ENCODE data around the gene SHB. TPM values are rescaled to one million over a fixed set of nuclear protein-coding genes. Genes with fewer than 3 reads are reported as not detected.

SHB gene
- total RNA-seq, 1 donor from 2014 or later = 22.5 TPM

DNA sequence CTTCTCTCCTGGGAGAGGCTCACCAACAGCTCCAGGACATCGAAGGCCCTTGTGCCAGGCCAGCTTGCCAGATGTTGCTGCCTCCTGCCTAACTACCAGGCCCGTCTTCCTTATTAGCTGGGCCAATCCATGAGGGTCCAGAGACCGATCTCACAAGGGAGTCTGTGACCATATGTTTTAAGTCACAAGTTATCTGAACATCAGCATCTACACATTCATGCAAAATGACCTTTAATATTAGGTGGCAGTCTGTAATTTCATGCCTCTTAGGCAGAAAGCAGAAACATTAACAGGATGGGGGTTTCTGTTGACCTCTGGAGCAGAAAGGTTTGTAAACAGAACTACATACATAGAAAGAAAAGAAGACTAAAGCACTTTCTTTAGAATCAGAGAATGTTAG is 90.0 kb downstream of the SHB start:
- TF ChIP-seq, protein P1, sequence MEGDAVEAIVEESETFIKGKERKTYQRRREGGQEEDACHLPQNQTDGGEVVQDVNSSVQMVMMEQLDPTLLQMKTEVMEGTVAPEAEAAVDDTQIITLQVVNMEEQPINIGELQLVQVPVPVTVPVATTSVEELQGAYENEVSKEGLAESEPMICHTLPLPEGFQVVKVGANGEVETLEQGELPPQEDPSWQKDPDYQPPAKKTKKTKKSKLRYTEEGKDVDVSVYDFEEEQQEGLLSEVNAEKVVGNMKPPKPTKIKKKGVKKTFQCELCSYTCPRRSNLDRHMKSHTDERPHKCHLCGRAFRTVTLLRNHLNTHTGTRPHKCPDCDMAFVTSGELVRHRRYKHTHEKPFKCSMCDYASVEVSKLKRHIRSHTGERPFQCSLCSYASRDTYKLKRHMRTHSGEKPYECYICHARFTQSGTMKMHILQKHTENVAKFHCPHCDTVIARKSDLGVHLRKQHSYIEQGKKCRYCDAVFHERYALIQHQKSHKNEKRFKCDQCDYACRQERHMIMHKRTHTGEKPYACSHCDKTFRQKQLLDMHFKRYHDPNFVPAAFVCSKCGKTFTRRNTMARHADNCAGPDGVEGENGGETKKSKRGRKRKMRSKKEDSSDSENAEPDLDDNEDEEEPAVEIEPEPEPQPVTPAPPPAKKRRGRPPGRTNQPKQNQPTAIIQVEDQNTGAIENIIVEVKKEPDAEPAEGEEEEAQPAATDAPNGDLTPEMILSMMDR (IDR thresholded peaks at IDR 0.05; ENCODE audit: unreplicated experiment) = no peak
- no peak overlapping the region for H3K27ac Mint-ChIP-seq
- H3K27me3 Mint-ChIP-seq = no peaks in the 10 kb centered on the region
- no peaks in the 10 kb centered on the region for H3K9me3 Mint-ChIP-seq (ENCODE audit: low read depth)
- peaks cover 13% of the 10 kb centered on the region for H3K36me3 Mint-ChIP-seq (ENCODE audit: insufficient read depth)
- no peak overlapping the region for H3K4me3 Mint-ChIP-seq (ENCODE audit: low read depth)
- no peak for DNase-seq (ENCODE audit: low spot score, unreplicated experiment)
- peaks cover 12% of the 10 kb centered on the region for H3K4me1 Mint-ChIP-seq (ENCODE audit: low read depth)

DNA sequence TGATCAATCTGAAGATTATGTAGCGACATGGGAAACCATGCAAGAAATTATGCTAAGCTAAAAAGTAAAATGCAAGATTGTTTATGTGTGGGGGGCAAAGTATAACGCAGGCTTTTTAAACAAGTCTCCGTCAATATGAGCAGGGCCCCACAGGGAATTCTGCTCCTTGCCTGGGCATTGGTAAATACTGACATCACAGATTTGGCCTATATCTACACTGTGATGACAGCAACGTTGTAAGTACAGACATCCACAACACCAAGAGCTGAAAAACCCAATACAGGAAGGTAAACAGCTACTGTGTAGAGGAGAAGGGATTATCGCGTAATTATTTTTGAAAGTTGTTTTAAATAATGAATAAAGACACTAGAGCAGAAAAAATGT is 90.6 kb downstream of the SHB start:
- Mint-ChIP-seq H3K9me3 (ENCODE audit: low read depth) (no peaks in the 10 kb centered on the region), H3K27me3 (no peaks in the 10 kb centered on the region), H3K27ac (no peak overlapping the region), H3K36me3 (ENCODE audit: insufficient read depth) (peaks cover 13% of the 10 kb centered on the region), H3K4me3 (ENCODE audit: low read depth) (no peak overlapping the region), H3K4me1 (ENCODE audit: low read depth) (peaks cover 12% of the 10 kb centered on the region)
- TF ChIP-seq, protein P1 (IDR thresholded peaks at IDR 0.05; ENCODE audit: unreplicated experiment) = no peak
- DNase-seq (ENCODE audit: low spot score, unreplicated experiment) = no peak

DNA sequence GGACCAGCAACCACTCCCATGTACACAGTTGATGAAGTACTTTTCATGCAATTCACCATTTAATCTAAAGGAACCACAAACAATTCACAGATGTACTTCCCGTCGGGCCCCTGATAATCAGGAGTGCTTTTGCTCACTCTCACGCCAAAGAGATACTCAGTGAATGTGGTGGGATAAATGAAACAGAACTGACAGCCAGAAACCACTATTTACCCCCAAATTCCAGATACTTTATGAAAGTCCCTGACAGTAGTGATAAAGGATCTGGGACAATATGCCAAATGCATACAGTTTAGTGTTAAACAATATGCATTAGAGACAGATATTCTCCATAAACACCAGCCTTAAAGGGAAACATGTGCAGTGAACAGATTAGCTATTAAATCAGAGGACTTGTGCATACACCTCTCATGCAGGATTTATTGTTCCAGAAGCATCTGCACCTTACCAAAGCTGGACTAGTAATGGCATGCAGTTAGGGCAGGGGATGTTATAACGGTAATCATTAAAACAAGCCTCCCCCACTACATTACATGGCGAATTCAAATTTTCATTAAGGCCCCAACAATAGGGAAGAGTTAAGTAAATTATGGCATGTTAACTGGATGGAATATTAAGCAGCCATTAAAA is 91.1 kb downstream of the SHB start:
- Mint-ChIP-seq H3K36me3 (ENCODE audit: insufficient read depth) (peaks cover 14% of the 10 kb centered on the region), H3K9me3 (ENCODE audit: low read depth) (no peaks in the 10 kb centered on the region), H3K27ac (peak overlapping the region; percentile 9), H3K4me1 (ENCODE audit: low read depth) (peaks cover 13% of the 10 kb centered on the region), H3K4me3 (ENCODE audit: low read depth) (no peak overlapping the region), H3K27me3 (no peaks in the 10 kb centered on the region)
- no peak for DNase-seq (ENCODE audit: low spot score, unreplicated experiment)
- TF ChIP-seq, protein P1 (IDR thresholded peaks at IDR 0.05; ENCODE audit: unreplicated experiment) = no peak

DNA sequence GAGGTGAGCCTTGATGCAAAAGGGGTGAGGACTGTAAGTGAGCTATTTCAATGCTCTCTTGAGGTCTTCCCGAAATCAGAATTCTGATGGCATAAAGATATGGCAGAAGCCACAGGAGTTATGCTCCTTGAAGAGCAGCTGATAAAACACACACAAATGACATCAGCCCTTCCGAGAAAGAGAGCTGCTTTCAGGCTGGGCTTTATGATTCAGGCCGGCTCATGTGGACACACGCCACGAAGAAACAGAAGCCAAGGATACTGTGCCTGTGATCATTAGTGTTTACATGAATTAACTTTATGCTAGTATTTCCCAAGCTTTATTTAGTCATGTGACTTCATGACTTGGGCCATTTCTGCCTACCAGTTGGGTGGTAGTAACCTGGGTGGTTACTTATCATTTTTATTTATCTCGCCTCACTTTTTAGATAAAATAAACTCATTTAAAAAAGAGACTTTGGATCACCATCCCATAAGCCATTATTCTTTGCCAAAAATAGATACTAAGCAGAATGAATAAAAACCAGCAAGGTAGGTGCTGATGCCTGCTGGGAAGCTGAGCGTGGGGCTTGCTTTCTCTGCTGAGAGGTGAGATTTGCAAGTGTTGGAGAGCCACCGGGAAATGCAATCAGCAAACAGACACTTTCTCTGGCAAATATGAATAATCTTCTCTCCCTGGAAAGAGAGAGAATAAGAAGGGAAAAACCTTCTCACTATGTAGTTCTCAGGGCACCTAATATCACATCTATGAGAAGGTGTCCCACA is 92.1 kb downstream of the SHB start:
- Mint-ChIP-seq H3K4me3 (ENCODE audit: low read depth) (no peak overlapping the region), H3K27me3 (no peaks in the 10 kb centered on the region), H3K27ac (no peak overlapping the region), H3K36me3 (ENCODE audit: insufficient read depth) (peaks cover 16% of the 10 kb centered on the region), H3K4me1 (ENCODE audit: low read depth) (peaks cover 20% of the 10 kb centered on the region), H3K9me3 (ENCODE audit: low read depth) (no peaks in the 10 kb centered on the region)
- TF ChIP-seq, protein P1 (IDR thresholded peaks at IDR 0.05; ENCODE audit: unreplicated experiment) = no peak
- DNase-seq (ENCODE audit: low spot score, unreplicated experiment) = no peak

DNA sequence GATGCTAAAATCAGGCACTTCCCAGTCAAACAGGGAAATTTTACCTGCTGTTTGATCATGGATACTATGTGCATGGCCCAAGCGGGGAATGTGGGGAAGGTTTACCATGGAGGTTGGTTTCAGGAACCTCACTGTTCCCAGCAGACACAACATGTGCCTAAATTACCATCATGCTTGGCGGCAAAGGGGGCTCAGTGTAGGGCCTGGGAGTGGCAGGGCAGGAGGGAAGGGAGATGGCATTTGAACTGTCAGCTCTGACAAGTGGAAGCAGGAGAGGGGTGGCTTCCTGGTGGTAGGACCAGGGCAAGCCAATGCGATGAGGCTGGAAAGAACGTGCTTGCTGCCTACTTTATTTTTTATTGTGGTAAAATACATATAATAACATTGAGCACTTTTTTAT is 93.4 kb downstream of the SHB start:
- Mint-ChIP-seq H3K9me3 (ENCODE audit: low read depth) (no peaks in the 10 kb centered on the region), H3K27me3 (no peaks in the 10 kb centered on the region), H3K4me1 (ENCODE audit: low read depth) (peaks cover 24% of the 10 kb centered on the region), H3K36me3 (ENCODE audit: insufficient read depth) (peaks cover 12% of the 10 kb centered on the region), H3K27ac (no peak overlapping the region), H3K4me3 (ENCODE audit: low read depth) (no peak overlapping the region)
- DNase-seq (ENCODE audit: low spot score, unreplicated experiment) = no peak
- TF ChIP-seq, protein P1 (IDR thresholded peaks at IDR 0.05; ENCODE audit: unreplicated experiment) = no peak
